ENCODE results near the gene MNX1. TPM values are rescaled to one million over a fixed set of nuclear protein-coding genes. Genes with fewer than 3 reads are reported as not detected.

The MNX1 gene
- total and polyA plus RNA-seq, 9 donors = not detected

GRCh38 chr7:156964971-156965370, 45.5 kb downstream of the MNX1 start:
- Histone ChIP-seq H3K36me3 (no peaks in the 10 kb centered on the region), H3K27ac (no peak overlapping the region), H3K4me3 (no peak overlapping the region), H3K27me3 (no peaks in the 10 kb centered on the region), H3K4me1 (ENCODE audit: insufficient read depth) (no peaks in the 10 kb centered on the region), H3K9me3 (no peaks in the 10 kb centered on the region)
- no peak for DNase-seq
- 90 to 95% (median 91%) methylated on average over 11 of the region's 11 CpGs for WGBS, 3 donors
- intact Hi-C loops (cut with DNase I) = no loop called here
- TF ChIP-seq CTCF (IDR thresholded peaks at IDR 0.05) = no peak
- TF ChIP-seq EP300 (IDR thresholded peaks at IDR 0.05) = no peak
- TF ChIP-seq POLR2A (IDR thresholded peaks at IDR 0.05) = no peak

- H3K9me3 ChIP-seq = no peaks in the 10 kb centered on the region
- no peak overlapping the region for H3K27ac ChIP-seq
- no peaks in the 10 kb centered on the region for H3K27me3 ChIP-seq
- H3K4me3 ChIP-seq = no peak overlapping the region
- intact Hi-C loops (cut with DNase I) = no loop called here
- DNase-seq = no peak
- TF ChIP-seq EP300 (IDR thresholded peaks at IDR 0.05) (no peak), CTCF (IDR thresholded peaks at IDR 0.05) (no peak), POLR2A (IDR thresholded peaks at IDR 0.05) (no peak)
- no peaks in the 10 kb centered on the region for H3K4me1 ChIP-seq (ENCODE audit: insufficient read depth)
- no peaks in the 10 kb centered on the region for H3K36me3 ChIP-seq
- WGBS, 3 donors = 83 to 89% (median 85%) methylated on average over 12 of the region's 12 CpGs
These were observed 47.0 kb downstream of the MNX1 start for GRCh38 chr7:156963472-156963871.

GRCh38 chr7:156962897-156963296, 47.6 kb downstream of the MNX1 start:
- intact Hi-C loops (cut with DNase I) = no loop called here
- no peaks in the 10 kb centered on the region for H3K4me1 ChIP-seq (ENCODE audit: insufficient read depth)
- no peak for DNase-seq
- H3K9me3 ChIP-seq = no peaks in the 10 kb centered on the region
- WGBS, 3 donors = 94 to 95% (median 94%) methylated on average over 16 of the region's 16 CpGs
- H3K27ac ChIP-seq = no peak overlapping the region
- TF ChIP-seq CTCF (IDR thresholded peaks at IDR 0.05) = no peak
- TF ChIP-seq EP300 (IDR thresholded peaks at IDR 0.05) = no peak
- H3K4me3 ChIP-seq = no peak overlapping the region
- H3K36me3 ChIP-seq = no peaks in the 10 kb centered on the region
- H3K27me3 ChIP-seq = no peaks in the 10 kb centered on the region

- Histone ChIP-seq H3K27me3 (no peaks in the 10 kb centered on the region), H3K9me3 (no peaks in the 10 kb centered on the region), H3K4me3 (no peak overlapping the region), H3K27ac (no peak overlapping the region), H3K36me3 (no peaks in the 10 kb centered on the region), H3K4me1 (ENCODE audit: insufficient read depth) (no peaks in the 10 kb centered on the region)
- no peak for TF ChIP-seq CTCF (IDR thresholded peaks at IDR 0.05)
- TF ChIP-seq POLR2A (IDR thresholded peaks at IDR 0.05) = no peak
- TF ChIP-seq EP300 (IDR thresholded peaks at IDR 0.05) = no peak
- intact Hi-C loops (cut with DNase I) = no loop called here
- 92 to 93% (median 92%) methylated on average over 18 of the region's 18 CpGs for WGBS, 3 donors
- DNase-seq = no peak
These were observed 48.3 kb downstream of the MNX1 start for GRCh38 chr7:156962145-156962544.

GRCh38 chr7:156956727-156957126, 53.7 kb downstream of the MNX1 start:
- Histone ChIP-seq H3K9me3 (no peaks in the 10 kb centered on the region), H3K36me3 (no peaks in the 10 kb centered on the region), H3K4me3 (no peak overlapping the region), H3K4me1 (ENCODE audit: insufficient read depth) (no peaks in the 10 kb centered on the region), H3K27ac (no peak overlapping the region), H3K27me3 (no peaks in the 10 kb centered on the region)
- no peak for DNase-seq
- intact Hi-C loops (cut with DNase I) = no loop called here
- WGBS, 3 donors = 95 to 98% (median 98%) methylated on average over 2 of the region's 2 CpGs
- TF ChIP-seq EP300 (IDR thresholded peaks at IDR 0.05) = no peak
- TF ChIP-seq POLR2A (IDR thresholded peaks at IDR 0.05) = no peak
- no peak for TF ChIP-seq CTCF (IDR thresholded peaks at IDR 0.05)
